Psoas muscle (tissue), 8 donors: ENCODE measurements around the gene TDRD7. TPM values are rescaled to one million over a fixed set of nuclear protein-coding genes. Genes with fewer than 3 reads are reported as not detected.

ENCODE experiments used
- ATAC-seq, 4 donors: fragments of 200-7000 bp; cut with Tn5 transposase; one replicate each; pipeline ENCODE4 v1.9.1; 2020; ENCODE audit warnings: moderate library complexity in 3 of 4, mild to moderate bottlenecking in 2 of 4
- DNase-seq, 2 donors: peaks; one replicate each; pipeline ENCODE4 v3.0.0-alpha.2; 2020
- H3K27ac ChIP-seq: fragments of 200-600 bp; one replicate; pipeline ENCODE4 v1.8.0; 2022
- H3K27me3 ChIP-seq, 3 donors: fragments of 200-600 bp in 1 of 3; one replicate each; pipeline versions ENCODE4 v1.6.1 to v1.8.0; 2013 to 2022; ENCODE audit warnings: low read length in 2 of 3, mild to moderate bottlenecking in 2 of 3, moderate library complexity in 1 of 3; ENCODE audit not compliant: insufficient read depth in 3 of 3
- H3K36me3 ChIP-seq, 2 donors: fragments of 200-600 bp in 1 of 2; one replicate each; pipeline versions ENCODE4 v1.6.1 to v1.8.0; 2013 to 2022; ENCODE audit warnings: low read depth in 1 of 2, mild to moderate bottlenecking in 1 of 2, moderate library complexity in 1 of 2; ENCODE audit not compliant: insufficient read depth in 1 of 2
- H3K4me1 ChIP-seq: fragments of 200-600 bp; one replicate; pipeline ENCODE4 v1.8.0; 2022
- H3K4me3 ChIP-seq: fragments of 200-600 bp; one replicate; pipeline ENCODE4 v1.8.0; 2022; ENCODE audit warnings: mild to moderate bottlenecking
- H3K9me3 ChIP-seq: fragments of 200-600 bp; one replicate; pipeline ENCODE4 v1.8.0; 2022
- CTCF ChIP-seq: fragments of 200-600 bp; IDR thresholded peaks from one replicate; pipeline ENCODE4 v1.8.0; 2022; ENCODE audit warnings: antibody characterized with exemption
- WGBS, 3 donors: extraction: QIAGEN DNeasy Blood & Tissue Kit; methylation state at CpG; one replicate each; pipeline versions ENCODE4 v1.1.6 to v1.1.7; 2013; 5-methylcytosine and 5-hydroxymethylcytosine counted together
- intact Hi-C, 2 donors: fragments of 100-400 bp; cut with DNase I; formaldehyde crosslinking; loops; one replicate each; pipeline versions ENCODE4 v1.11.0 to v1.14.2; 2022
- polyA plus RNA-seq, 3 donors: library from polyadenylated mRNA; stranded (reverse); fragments of 200-250 nt; gene quantifications; one replicate each; pipeline ENCODE4 v1.2.3, GENCODE V29; 2013
- total RNA-seq, 4 donors: library from RNA; stranded (reverse); fragmentation: NEBNext Ultra II Directional in 2 of 4; extraction: Animal tissue kit (Norgen Biotek cat#: 25700) in 2 of 4; gene quantifications; one replicate each; pipeline versions ENCODE4 v1.2.1 to v1.2.4, GENCODE V29; 2021 to 2023
- donor health status: healthy with polysubstance abuse.
- donor health status: DM: no; HTN: no; CAD: no; lungs with moderate emphysema.
- donor health status: Bipolar disorder and iron deficiency.
- donor health status: healthy.
- donor health status: DM: yes; HTN: yes; CAD: no.
- donor health status: DM: no; HTN: no; CAD: no.
- donor health status: DM: no; HTN: no; CAD: no.
- donor health status: DM: yes; HTN: yes; CAD: no.

Gene TDRD7
- total and polyA plus RNA-seq, 7 donors, result 2.3 to 9.9 (median 4.9) TPM

- DNase-seq (no peak), ATAC-seq (no peak)
- Histone ChIP-seq H3K27me3 (no peaks in the 10 kb centered on the region), H3K4me1 (no peaks in the 10 kb centered on the region), H3K4me3 (no peak overlapping the region), H3K36me3 (peaks cover 3 to 40% of the 10 kb centered on the region in 2 donors), H3K9me3 (no peaks in the 10 kb centered on the region), H3K27ac (no peak overlapping the region)
- intact Hi-C loops, result no loop called here
- TF ChIP-seq CTCF, result no peak
- 75 to 77% (median 75%) methylated on average over 5 of the region's 5 CpGs for WGBS, 3 donors
These were observed 19.8 kb downstream of the TDRD7 start for GRCh38 chr9:97431549-97432143.

DNA sequence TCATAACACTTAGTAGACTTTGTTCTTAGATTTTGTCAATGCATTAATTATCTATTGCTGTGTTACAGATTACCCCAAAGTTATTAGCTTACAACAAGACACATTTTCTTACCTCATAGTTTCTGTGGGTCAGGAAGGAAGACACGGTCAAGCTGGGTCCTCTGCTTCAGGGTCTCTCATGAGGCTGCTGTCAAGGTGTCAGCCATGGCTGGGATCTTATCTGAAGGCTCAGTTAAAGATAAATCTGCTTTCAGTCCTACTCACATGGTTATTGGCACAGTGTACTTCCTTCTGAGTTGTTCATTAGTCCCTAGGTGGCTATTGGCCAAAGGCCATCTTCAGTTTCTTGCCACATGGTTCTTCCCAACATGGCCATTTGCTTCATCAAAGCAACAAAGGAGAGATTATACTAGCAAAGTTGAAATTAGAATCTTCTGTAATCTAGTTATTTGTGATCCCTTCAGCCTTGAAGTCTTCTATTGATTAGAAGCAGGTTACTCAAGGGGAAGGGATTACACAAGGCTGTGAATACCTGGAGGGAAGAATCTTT lies 25.2 kb downstream of the TDRD7 start:
- TF ChIP-seq CTCF, result no peak
- intact Hi-C loops, result no loop called here
- 79 to 90% (median 84%) methylated on average over 1 of the region's 1 CpG for WGBS, 3 donors
- Histone ChIP-seq H3K4me3 (no peak overlapping the region), H3K4me1 (peaks cover 6% of the 10 kb centered on the region), H3K27me3 (no peaks in the 10 kb centered on the region), H3K9me3 (no peaks in the 10 kb centered on the region), H3K36me3 (peaks cover 0 to 27% of the 10 kb centered on the region in 2 donors), H3K27ac (no peak overlapping the region)
- DNase-seq, result no peak
- ATAC-seq, result no peak

DNA sequence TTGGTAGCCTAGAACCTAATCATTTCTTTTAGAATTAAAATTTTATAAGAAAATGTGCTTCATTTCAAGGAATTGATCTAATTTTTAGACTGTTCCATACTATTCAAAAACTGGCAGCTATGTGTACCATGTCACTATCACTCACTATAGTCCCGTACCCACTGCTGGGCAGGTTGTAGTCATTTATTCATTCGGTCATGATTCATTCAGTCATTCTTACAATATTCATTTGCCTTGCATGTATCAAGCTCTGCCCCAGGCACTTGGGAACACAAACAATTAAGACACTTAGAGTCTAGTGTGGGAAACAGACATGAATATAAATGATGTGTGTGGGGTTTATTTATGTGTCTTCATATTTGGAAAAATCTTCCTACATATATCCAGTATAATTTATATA lies 26.4 kb downstream of the TDRD7 start:
- DNase-seq, result no peak
- TF ChIP-seq CTCF, result no peak
- WGBS, 3 donors, result 94 to 98% (median 97%) methylated on average over 2 of the region's 2 CpGs
- no peak for ATAC-seq
- Histone ChIP-seq H3K27ac (no peak overlapping the region), H3K4me1 (peaks cover 6% of the 10 kb centered on the region), H3K4me3 (no peak overlapping the region), H3K9me3 (no peaks in the 10 kb centered on the region), H3K27me3 (no peaks in the 10 kb centered on the region), H3K36me3 (peaks cover 0 to 18% of the 10 kb centered on the region in 2 donors)
- intact Hi-C loops, result no loop called here

- TF ChIP-seq CTCF, result no peak
- Histone ChIP-seq H3K4me1 (peaks cover 6% of the 10 kb centered on the region), H3K27ac (no peak overlapping the region), H3K9me3 (no peaks in the 10 kb centered on the region), H3K36me3 (peaks cover 0 to 14% of the 10 kb centered on the region in 2 donors), H3K27me3 (no peaks in the 10 kb centered on the region), H3K4me3 (no peak overlapping the region)
- no peak for ATAC-seq
- no peak for DNase-seq
- intact Hi-C loops, result no loop called here
These were observed 26.8 kb downstream of the TDRD7 start for GRCh38 chr9:97438666-97439065.

DNA sequence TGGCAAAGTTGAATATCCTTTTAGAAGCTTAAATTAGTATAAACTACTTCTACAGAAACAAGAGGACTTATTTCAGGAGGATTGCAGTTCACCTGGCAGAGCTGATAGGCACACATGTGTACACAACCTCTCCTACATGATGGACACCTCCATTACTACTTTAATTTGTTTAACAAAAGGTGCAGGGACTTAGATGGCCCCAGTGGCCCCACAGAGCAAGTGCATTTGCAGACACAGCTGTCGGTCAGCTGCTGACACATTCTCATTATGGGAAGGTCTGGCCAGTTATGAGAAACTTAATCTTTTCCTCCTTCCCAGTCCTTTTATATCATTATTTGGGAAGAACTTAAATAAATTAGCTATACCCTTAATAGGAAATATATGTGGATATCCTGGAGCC lies 28.3 kb downstream of the TDRD7 start:
- 64 to 72% (median 66%) methylated on average over 1 of the region's 1 CpG for WGBS, 3 donors
- ATAC-seq (no peak), DNase-seq (no peak)
- no peaks in the 10 kb centered on the region for H3K27me3 ChIP-seq
- intact Hi-C loops, result no loop called here
- H3K9me3 ChIP-seq, result no peaks in the 10 kb centered on the region
- peaks cover 0 to 10% of the 10 kb centered on the region in 2 donors for H3K36me3 ChIP-seq
- no peak for TF ChIP-seq CTCF
- peaks cover 6% of the 10 kb centered on the region for H3K4me1 ChIP-seq
- H3K4me3 ChIP-seq, result no peak overlapping the region
- no peak overlapping the region for H3K27ac ChIP-seq
